Large intestine (tissue), 3 donors: Measurements from ENCODE around the gene ECE2. TPM values are rescaled to one million over a fixed set of nuclear protein-coding genes. Genes with fewer than 3 reads are reported as not detected.

ENCODE experiments used
- DNase-seq, 2 donors: peaks; one replicate each; pipeline versions ENCODE4 v3.0.0 to v3.0.0-alpha.2; 2013
- H3K27ac ChIP-seq: one replicate; pipeline ENCODE4 v1.5.1; 2013; ENCODE audit warnings: low read length
- H3K27me3 ChIP-seq: 2 replicates; pipeline ENCODE4 v1.6.1; 2013; ENCODE audit warnings: low read length; ENCODE audit not compliant: control insufficient read depth, insufficient read depth
- H3K36me3 ChIP-seq: 2 replicates; pipeline ENCODE4 v1.6.1; 2013; ENCODE audit warnings: low read length; ENCODE audit not compliant: control insufficient read depth, insufficient read depth
- H3K4me1 ChIP-seq: one replicate; pipeline ENCODE4 v1.6.1; 2013; ENCODE audit warnings: low read length; ENCODE audit not compliant: control insufficient read depth, insufficient read depth
- H3K4me3 ChIP-seq: one replicate; pipeline ENCODE4 v1.5.1; 2013; ENCODE audit warnings: low read length
- H3K9me3 ChIP-seq: one replicate; pipeline ENCODE4 v1.6.1; 2013; ENCODE audit warnings: mild to moderate bottlenecking, low read depth, low read length, moderate library complexity; ENCODE audit not compliant: control insufficient read depth
- WGBS: methylation state at CpG from one replicate; pipeline ENCODE4 v1.1.5; 2013; ENCODE audit warnings: low lambda C conversion rate; ENCODE audit not compliant: insufficient coverage; 5-methylcytosine and 5-hydroxymethylcytosine counted together
- polyA plus RNA-seq: library from polyadenylated mRNA; unstranded; fragments of 120-200 nt; gene quantifications from one replicate; pipeline ENCODE4 v1.2.1, GENCODE V29; 2013

ECE2 gene
- polyA plus RNA-seq, 1 donor = 1.4 TPM

GRCh38 chr3:184314363-184314699 is 38.5 kb downstream of the ECE2 start, which contains the start of gene EIF4G1:
Gene EIF4G1 (plus strand): TSS chr3:184314606. CDS start chr3:184315797, 1,191 bp downstream.
- Histone ChIP-seq H3K36me3 (peaks cover 28% of the 10 kb centered on the region), H3K4me1 (peaks cover 16% of the 10 kb centered on the region), H3K4me3 (peak within 1 kb of the TSS; percentile 96), H3K27me3 (no peaks in the 10 kb centered on the region), H3K27ac (peak within 1 kb of the TSS; percentile 91), H3K9me3 (no peaks in the 10 kb centered on the region)
- no CpG with 5 or more reads among the region's 40 CpGs for WGBS
- peak; percentile 96 for DNase-seq

GRCh38 chr3:184314700-184315542 is 39.1 kb downstream of the ECE2 start:
- Histone ChIP-seq H3K27me3 (no peaks in the 10 kb centered on the region), H3K9me3 (no peaks in the 10 kb centered on the region), H3K36me3 (peaks cover 33% of the 10 kb centered on the region), H3K27ac (peak overlapping the region; percentile 91), H3K4me3 (peak overlapping the region; percentile 96), H3K4me1 (peaks cover 21% of the 10 kb centered on the region)
- no CpG with 5 or more reads among the region's 89 CpGs for WGBS
- peak in 1 of 2 donors; percentile 82 for DNase-seq

- no peaks in the 10 kb centered on the region for H3K27me3 ChIP-seq
- no peaks in the 10 kb centered on the region for H3K9me3 ChIP-seq
- no CpG with 5 or more reads among the region's 6 CpGs for WGBS
- DNase-seq = no peak
- H3K4me1 ChIP-seq = peaks cover 21% of the 10 kb centered on the region
- H3K4me3 ChIP-seq = peak overlapping the region; percentile 96
- H3K36me3 ChIP-seq = peaks cover 38% of the 10 kb centered on the region
- H3K27ac ChIP-seq = peak overlapping the region; percentile 91
These were observed 39.7 kb downstream of the ECE2 start for GRCh38 chr3:184315543-184315867.

GRCh38 chr3:184315871-184316661 is 40.2 kb downstream of the ECE2 start:
- H3K27me3 ChIP-seq = no peaks in the 10 kb centered on the region
- H3K4me1 ChIP-seq = peaks cover 21% of the 10 kb centered on the region
- H3K9me3 ChIP-seq = no peaks in the 10 kb centered on the region
- peaks cover 44% of the 10 kb centered on the region for H3K36me3 ChIP-seq
- WGBS = no CpG with 5 or more reads among the region's 16 CpGs
- peak overlapping the region; percentile 96 for H3K4me3 ChIP-seq
- DNase-seq = peak in 1 of 2 donors; percentile 67
- H3K27ac ChIP-seq = peak overlapping the region; percentile 91

GRCh38 chr3:184316792-184317191 is 41.0 kb downstream of the ECE2 start:
- Histone ChIP-seq H3K36me3 (peaks cover 51% of the 10 kb centered on the region), H3K9me3 (no peaks in the 10 kb centered on the region), H3K27ac (no peak overlapping the region), H3K4me1 (peaks cover 21% of the 10 kb centered on the region), H3K27me3 (no peaks in the 10 kb centered on the region), H3K4me3 (peak overlapping the region; percentile 96)
- no peak for DNase-seq
- WGBS = no CpG with 5 or more reads among the region's 7 CpGs

GRCh38 chr3:184317201-184317600 is 41.4 kb downstream of the ECE2 start:
- no peak for DNase-seq
- no peaks in the 10 kb centered on the region for H3K27me3 ChIP-seq
- no peak overlapping the region for H3K4me3 ChIP-seq
- no CpG with 5 or more reads among the region's 5 CpGs for WGBS
- peaks cover 21% of the 10 kb centered on the region for H3K4me1 ChIP-seq
- H3K9me3 ChIP-seq = no peaks in the 10 kb centered on the region
- H3K36me3 ChIP-seq = peaks cover 55% of the 10 kb centered on the region
- no peak overlapping the region for H3K27ac ChIP-seq

- Histone ChIP-seq H3K27me3 (no peaks in the 10 kb centered on the region), H3K27ac (no peak overlapping the region), H3K4me3 (no peak overlapping the region), H3K36me3 (peaks cover 84% of the 10 kb centered on the region), H3K4me1 (peaks cover 21% of the 10 kb centered on the region), H3K9me3 (no peaks in the 10 kb centered on the region)
- no CpG with 5 or more reads among the region's 4 CpGs for WGBS
- DNase-seq = peak in 1 of 2 donors; percentile 56
These were observed 44.3 kb downstream of the ECE2 start for GRCh38 chr3:184320104-184320445.

- no CpG with 5 or more reads among the region's 5 CpGs for WGBS
- H3K4me3 ChIP-seq = no peak overlapping the region
- H3K27ac ChIP-seq = no peak overlapping the region
- H3K4me1 ChIP-seq = peaks cover 19% of the 10 kb centered on the region
- H3K9me3 ChIP-seq = no peaks in the 10 kb centered on the region
- no peak for DNase-seq
- peaks cover 97% of the 10 kb centered on the region for H3K36me3 ChIP-seq
- no peaks in the 10 kb centered on the region for H3K27me3 ChIP-seq
These were observed 45.8 kb downstream of the ECE2 start for GRCh38 chr3:184321666-184322065.

- H3K9me3 ChIP-seq = no peaks in the 10 kb centered on the region
- H3K36me3 ChIP-seq = peaks cover 97% of the 10 kb centered on the region
- H3K27me3 ChIP-seq = no peaks in the 10 kb centered on the region
- peaks cover 6% of the 10 kb centered on the region for H3K4me1 ChIP-seq
- 53% methylated on average over 2 of the region's 20 CpGs for WGBS
- no peak overlapping the region for H3K27ac ChIP-seq
- no peak overlapping the region for H3K4me3 ChIP-seq
- DNase-seq = no peak
These were observed 47.1 kb downstream of the ECE2 start for GRCh38 chr3:184322731-184323487.

- H3K27me3 ChIP-seq = no peaks in the 10 kb centered on the region
- no peak for DNase-seq
- peaks cover 98% of the 10 kb centered on the region for H3K36me3 ChIP-seq
- H3K27ac ChIP-seq = no peak overlapping the region
- H3K4me3 ChIP-seq = no peak overlapping the region
- H3K4me1 ChIP-seq = peaks cover 6% of the 10 kb centered on the region
- no CpG with 5 or more reads among the region's 8 CpGs for WGBS
- H3K9me3 ChIP-seq = no peaks in the 10 kb centered on the region
These were observed 47.9 kb downstream of the ECE2 start for GRCh38 chr3:184323696-184324095.
